Breast epithelium (tissue), 4 donors: Measurements from ENCODE around the gene PGD. TPM values are rescaled to one million over a fixed set of nuclear protein-coding genes. Genes with fewer than 3 reads are reported as not detected.
A peak's percentile ranks its signal among the peaks of the same experiment; 100 is the strongest.

Source experiments
- DNase-seq, 2 donors: peaks; one replicate each; pipeline ENCODE4 v3.0.0-alpha.2; 2019; ENCODE audit warnings: low spot score in 2 of 2
- H3K27ac ChIP-seq, 2 donors: fragments of 200-600 bp; sonication (generic) in 1 of 2; one replicate each; pipeline ENCODE4 v1.5.1; 2016 to 2019; ENCODE audit warnings: mild to moderate bottlenecking in 1 of 2
- H3K27me3 ChIP-seq, 2 donors: fragments of 200-600 bp; sonication (generic) in 1 of 2; one replicate each; pipeline versions ENCODE4 v1.5.1 to v1.6.0; 2017 to 2019; ENCODE audit warnings: control low read depth in 1 of 2, mild to moderate bottlenecking in 1 of 2
- H3K36me3 ChIP-seq: fragments of 200-600 bp; one replicate; pipeline ENCODE4 v1.5.1; 2019
- H3K4me1 ChIP-seq, 2 donors: fragments of 200-600 bp; sonication (generic); one replicate each; pipeline ENCODE4 v1.5.1; 2016 to 2019; ENCODE audit warnings: control low read depth in 1 of 2
- H3K4me3 ChIP-seq, 3 donors: fragments of 200-600 bp; sonication (generic); 1 replicate in 2 of 3; 2 replicates in 1 of 3; pipeline ENCODE4 v1.5.1; 2016 to 2019; ENCODE audit warnings: mild to moderate bottlenecking in 3 of 3, moderate library complexity in 2 of 3
- H3K9me3 ChIP-seq, 2 donors: fragments of 200-600 bp; sonication (generic) in 1 of 2; one replicate each; pipeline ENCODE4 v1.5.1; 2016 to 2019; ENCODE audit warnings: control low read depth in 1 of 2
- CTCF ChIP-seq, 3 donors: fragments of 450-650 bp; IDR thresholded peaks; one replicate each; pipeline ENCODE4 v1.5.1; 2016 to 2017; ENCODE audit warnings: antibody characterized with exemption in 3 of 3, mild to moderate bottlenecking in 3 of 3, moderate library complexity in 3 of 3
- POLR2A ChIP-seq: fragments of 450-650 bp; IDR thresholded peaks from one replicate; pipeline ENCODE4 v1.6.1; 2016; ENCODE audit warnings: antibody characterized with exemption, mild to moderate bottlenecking, moderate library complexity
- POLR2AphosphoS5 ChIP-seq, 3 donors: sonication (generic); formaldehyde crosslinking; IDR thresholded peaks; one replicate each; pipeline ENCODE4 v1.6.1; 2017; ENCODE audit warnings: antibody characterized with exemption in 3 of 3
- intact Hi-C: fragments of 100-400 bp; cut with DNase I; formaldehyde crosslinking; loops from one replicate; pipeline ENCODE4 v1.15.1; 2023; ENCODE audit warnings: low total_unique reads
- total RNA-seq, 3 donors: library from RNA; depleted of rRNA; stranded (reverse); fragments of >200 nt; gene quantifications; one replicate each; pipeline ENCODE4 v1.1.0, GENCODE V29; 2016

PGD gene
- total RNA-seq, 3 donors from 2014 or later = 85.6 to 211 (median 101) TPM

DNA sequence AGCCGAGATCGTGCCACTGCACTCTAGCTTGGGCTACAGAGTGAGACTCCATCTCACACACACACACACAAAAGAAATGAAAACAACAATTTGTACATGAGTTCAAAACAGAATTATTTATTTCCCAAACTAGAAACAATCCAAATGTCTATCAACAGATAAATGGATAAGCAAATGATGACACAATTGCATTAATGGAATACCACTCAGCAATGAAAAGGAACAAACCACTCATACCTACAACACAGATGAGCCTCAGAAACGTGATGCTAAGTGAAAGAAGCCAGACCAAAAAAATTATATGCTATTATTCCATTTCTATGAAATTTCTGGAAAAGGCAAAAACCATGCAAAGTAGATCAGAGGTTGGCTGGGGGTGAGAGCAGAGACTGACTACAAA is 2.0 kb upstream of the PGD start:
- Histone ChIP-seq H3K4me1 (peaks cover 0 to 6% of the 10 kb centered on the region in 2 donors), H3K27me3 (no peaks in the 10 kb centered on the region), H3K36me3 (no peaks in the 10 kb centered on the region), H3K27ac (no peak overlapping the region), H3K4me3 (no peak overlapping the region), H3K9me3 (peaks cover 0 to 6% of the 10 kb centered on the region in 2 donors)
- TF ChIP-seq POLR2A = no peak
- intact Hi-C loops = no loop called here
- no peak for DNase-seq

DNA sequence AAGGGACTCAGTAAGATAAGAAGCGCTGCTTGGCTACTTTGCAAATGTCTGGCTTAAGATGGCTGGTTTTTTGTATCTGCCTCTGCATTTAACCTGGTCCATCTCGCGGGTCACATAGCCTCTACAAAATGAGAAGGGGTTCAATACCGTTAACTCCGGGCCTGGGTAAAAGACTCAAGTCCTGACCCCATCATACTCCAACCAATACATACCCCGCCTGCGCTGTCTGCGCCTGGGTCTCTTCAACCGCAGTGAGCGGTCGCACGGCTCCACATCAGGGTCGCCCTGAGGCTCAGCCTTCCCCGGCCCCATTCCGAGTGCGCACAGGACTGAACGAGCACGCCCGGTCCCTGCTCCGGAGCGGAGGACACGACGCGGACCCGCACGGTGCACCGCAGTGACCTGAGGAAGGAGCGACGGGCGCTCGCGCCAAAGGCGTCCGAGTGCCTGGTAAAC is 558 bp upstream of the PGD start:
- DNase-seq = no peak
- H3K27me3 ChIP-seq = no peaks in the 10 kb centered on the region
- no peaks in the 10 kb centered on the region for H3K36me3 ChIP-seq
- peak overlapping the region; percentile 88 to 95 (median 93) for H3K4me3 ChIP-seq
- TF ChIP-seq POLR2A = no peak
- no peak for TF ChIP-seq CTCF (IDR thresholded peaks at IDR 0.05)
- TF ChIP-seq POLR2AphosphoS5 (IDR thresholded peaks at IDR 0.05) = no peak
- H3K9me3 ChIP-seq = peaks cover 0 to 6% of the 10 kb centered on the region in 2 donors
- H3K27ac ChIP-seq = peak overlapping the region; percentile 82 to 92
- peaks cover 0 to 6% of the 10 kb centered on the region in 2 donors for H3K4me1 ChIP-seq
- intact Hi-C loops = no loop called here

DNA sequence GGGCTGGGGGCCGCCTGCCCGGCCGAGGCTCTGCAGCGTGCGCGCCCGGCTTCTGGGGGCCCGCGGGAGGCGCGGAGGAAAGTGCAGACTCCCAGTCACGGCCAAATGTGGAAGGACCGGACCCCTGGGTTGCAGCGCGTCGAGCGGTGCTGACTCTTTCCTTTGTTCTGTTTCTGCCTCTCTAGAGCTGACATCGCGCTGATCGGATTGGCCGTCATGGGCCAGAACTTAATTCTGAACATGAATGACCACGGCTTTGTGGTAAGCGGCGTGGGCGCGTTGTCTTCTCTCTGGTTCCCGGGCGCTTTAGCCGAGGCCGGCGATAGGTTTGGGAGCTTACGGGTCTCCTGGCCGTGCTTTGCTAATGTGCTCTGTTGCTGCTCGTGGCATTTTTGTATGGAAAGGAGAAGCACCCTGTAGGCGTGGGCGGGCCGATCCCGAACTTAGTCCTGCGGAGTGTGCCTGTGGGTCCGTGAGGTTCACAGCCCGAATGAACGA is 629 bp downstream of the PGD start:
- Histone ChIP-seq H3K9me3 (no peaks in the 10 kb centered on the region), H3K36me3 (no peaks in the 10 kb centered on the region), H3K4me1 (peaks cover 0 to 6% of the 10 kb centered on the region in 2 donors), H3K4me3 (peak overlapping the region; percentile 88 to 95 (median 93)), H3K27ac (peak overlapping the region; percentile 82 to 92), H3K27me3 (no peaks in the 10 kb centered on the region)
- intact Hi-C loops = no loop called here
- TF ChIP-seq CTCF (IDR thresholded peaks at IDR 0.05) (no peak), POLR2A (no peak), POLR2AphosphoS5 (IDR thresholded peaks at IDR 0.05) (no peak)
- DNase-seq = no peak

DNA sequence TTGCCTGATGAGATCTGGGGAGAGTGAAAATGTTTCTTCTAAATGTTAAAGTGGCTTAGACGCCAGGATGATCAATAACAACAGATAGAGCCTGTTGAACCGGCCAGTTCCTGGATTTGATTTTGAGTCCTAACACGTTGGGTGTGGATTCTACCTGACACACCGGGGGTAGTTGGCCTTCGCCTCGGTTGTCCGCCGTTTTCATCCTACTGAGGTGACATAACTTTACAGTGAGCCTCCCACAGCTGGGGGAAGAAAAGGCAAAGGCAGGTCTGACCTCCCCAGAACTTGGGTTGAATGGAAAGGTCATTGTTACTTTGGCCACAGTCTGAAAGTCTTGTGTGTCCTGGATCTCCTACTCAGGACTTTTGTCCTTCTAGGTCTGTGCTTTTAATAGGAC is 1.1 kb downstream of the PGD start:
- Histone ChIP-seq H3K27ac (peak overlapping the region; percentile 82 to 92), H3K4me1 (peaks cover 0 to 6% of the 10 kb centered on the region in 2 donors), H3K27me3 (no peaks in the 10 kb centered on the region), H3K4me3 (peak overlapping the region; percentile 88 to 95 (median 93)), H3K9me3 (no peaks in the 10 kb centered on the region), H3K36me3 (no peaks in the 10 kb centered on the region)
- intact Hi-C loops = no loop called here
- no peak for DNase-seq
- TF ChIP-seq POLR2A (no peak), POLR2AphosphoS5 (IDR thresholded peaks at IDR 0.05) (no peak), CTCF (IDR thresholded peaks at IDR 0.05) (no peak)

GRCh38 chr1:10401281-10401680 is 2.4 kb downstream of the PGD start:
- no peaks in the 10 kb centered on the region for H3K27me3 ChIP-seq
- no peak overlapping the region for H3K4me3 ChIP-seq
- intact Hi-C loops = no loop called here
- no peak for DNase-seq
- no peaks in the 10 kb centered on the region for H3K36me3 ChIP-seq
- no peaks in the 10 kb centered on the region for H3K9me3 ChIP-seq
- TF ChIP-seq POLR2AphosphoS5 (IDR thresholded peaks at IDR 0.05) (no peak), POLR2A (no peak), CTCF (IDR thresholded peaks at IDR 0.05) (no peak)
- no peak overlapping the region for H3K27ac ChIP-seq
- peaks cover 0 to 6% of the 10 kb centered on the region in 2 donors for H3K4me1 ChIP-seq
